Choroid plexus epithelial cell (primary cell): Measurements from ENCODE around the gene EPS15.
A peak's percentile ranks its signal among the peaks of the same experiment; 100 is the strongest.

ENCODE experiments used
- DNase-seq: peaks from one replicate; pipeline ENCODE4 v3.0.0-alpha.2; 2010; ENCODE audit warnings: low read depth
- H3K4me3 ChIP-seq: 2 replicates; pipeline ENCODE4 v1.5.1; 2011; ENCODE audit warnings: low read depth, mild to moderate bottlenecking, control low read depth, low read length, moderate library complexity
- CTCF ChIP-seq: conservative IDR thresholded peaks from 2 replicates; pipeline ENCODE4 v1.5.1; 2011; ENCODE audit warnings: low read depth, mild to moderate bottlenecking, control low read depth, inconsistent platforms, low read length, moderate library complexity

Gene EPS15

GRCh38 chr1:51349862-51350261, 169.2 kb downstream of the EPS15 start:
- no peak for TF ChIP-seq CTCF
- H3K4me3 ChIP-seq, result no peak overlapping the region
- no peak for DNase-seq

- no peak overlapping the region for H3K4me3 ChIP-seq
- no peak for TF ChIP-seq CTCF
- DNase-seq, result no peak
Measured at GRCh38 chr1:51348147-51348527, 170.9 kb downstream of the EPS15 start.

- DNase-seq, result no peak
- H3K4me3 ChIP-seq, result no peak overlapping the region
- TF ChIP-seq CTCF, result no peak
Measured at GRCh38 chr1:51347398-51348146, 171.5 kb downstream of the EPS15 start.

DNA sequence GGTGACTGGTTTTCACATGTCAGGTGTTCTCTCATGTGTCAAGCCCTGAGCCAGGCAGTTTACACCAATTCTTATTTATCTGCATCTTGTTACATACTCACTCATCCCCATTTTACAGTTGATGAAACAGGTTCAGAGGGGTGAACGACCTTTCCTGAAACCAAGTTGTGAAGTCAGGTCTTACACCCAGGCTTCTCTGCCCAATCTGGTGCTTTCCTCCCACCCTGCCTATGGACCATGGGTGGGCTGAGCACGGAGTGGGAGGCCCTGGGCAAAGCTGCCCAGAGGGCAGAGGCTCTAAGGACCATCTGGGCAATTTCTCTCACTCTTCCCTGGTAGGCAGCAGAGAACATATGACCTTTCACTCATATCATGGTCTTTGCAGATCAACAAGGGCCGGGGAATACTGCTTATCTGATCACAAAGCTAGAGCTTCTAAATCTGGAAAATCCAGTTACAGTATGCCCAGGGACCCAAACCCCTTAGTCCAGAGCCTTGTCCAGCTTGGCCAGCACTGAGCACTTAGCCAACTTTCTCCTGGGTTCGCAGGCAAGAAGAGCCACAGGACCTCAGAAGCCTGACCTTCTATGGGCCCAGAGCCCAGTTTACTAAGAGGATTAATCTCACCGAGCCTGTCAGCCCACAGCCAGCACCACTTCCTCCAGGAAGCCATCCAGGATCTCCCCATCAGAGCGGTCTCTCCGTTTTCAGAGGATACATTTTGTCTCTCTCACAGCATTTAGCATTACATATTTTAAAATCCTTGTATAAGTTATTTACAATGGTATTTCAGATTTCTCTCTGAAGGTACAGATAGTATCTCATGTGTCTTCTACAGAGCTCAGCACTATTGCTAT, 172.8 kb downstream of the EPS15 start:
- no peak for TF ChIP-seq CTCF
- H3K4me3 ChIP-seq, result no peak overlapping the region
- DNase-seq, result no peak

GRCh38 chr1:51345300-51345687, 173.8 kb downstream of the EPS15 start:
- DNase-seq, result no peak
- no peak for TF ChIP-seq CTCF
- no peak overlapping the region for H3K4me3 ChIP-seq

DNA sequence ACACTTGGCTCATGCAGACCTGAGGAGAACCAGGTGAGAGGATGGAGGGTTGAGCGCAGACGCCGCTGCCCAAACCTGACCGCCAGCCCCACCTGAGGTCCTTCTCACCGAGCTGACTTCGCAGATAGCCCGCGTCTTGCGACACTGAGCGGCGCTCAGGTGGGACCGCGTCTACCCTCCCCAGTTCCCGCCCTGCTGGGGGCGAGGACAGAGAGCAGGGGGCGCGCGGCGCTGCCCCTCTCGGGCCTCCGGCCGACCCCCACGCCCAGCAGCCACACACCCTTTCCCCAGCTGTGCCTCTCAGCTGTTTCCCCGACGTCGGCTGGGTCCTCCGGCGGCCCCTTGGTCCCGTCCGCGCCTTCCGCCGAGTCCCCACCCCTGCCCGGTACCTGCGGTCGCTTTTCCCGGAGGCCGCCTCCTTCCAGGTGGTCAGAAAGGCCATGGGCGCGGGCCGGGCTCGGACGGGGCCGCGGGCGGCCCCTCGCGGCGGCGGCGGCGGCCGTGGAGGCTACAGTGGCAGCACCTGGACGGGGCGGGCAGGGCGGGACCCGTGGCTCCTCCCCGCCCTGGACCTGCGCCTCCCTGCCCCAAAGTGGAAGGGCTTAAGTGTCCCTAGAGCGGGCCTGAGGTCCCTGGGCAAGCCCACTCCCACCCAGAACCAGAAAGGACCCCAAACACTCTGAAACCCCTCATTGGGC, 174.3 kb downstream of the EPS15 start:
- H3K4me3 ChIP-seq, result peak overlapping the region; percentile 29
- no peak for DNase-seq
- no peak for TF ChIP-seq CTCF
